ENCODE results near the gene RMP24.

The RMP24 gene

DNA sequence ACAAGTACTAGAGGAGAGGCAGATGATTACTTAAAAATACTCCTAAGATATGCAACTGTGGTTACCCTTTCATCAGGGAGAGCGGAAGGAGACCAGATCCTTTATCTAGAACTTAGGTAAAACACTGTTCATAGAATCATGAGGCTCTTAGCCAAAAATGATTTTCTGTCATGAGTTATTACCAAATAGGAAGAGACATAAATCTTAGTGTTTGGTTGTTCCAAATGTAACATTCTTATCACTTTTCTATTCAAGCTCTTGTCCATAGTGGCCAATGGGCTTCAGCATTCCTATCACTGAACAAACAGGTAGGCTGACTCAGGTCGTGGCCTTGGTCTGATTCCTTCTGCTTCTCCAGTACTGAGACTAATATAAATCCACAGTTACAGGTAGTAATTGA, 56.4 kb downstream of the RMP24 start:
- H3K9me3 ChIP-seq (ENCODE audit: control insufficient read depth, insufficient read depth, low read depth, low read length) = no peaks in the 10 kb centered on the region
- no peak overlapping the region for H3K9ac ChIP-seq (ENCODE audit: low read length)
- peaks cover 82% of the 10 kb centered on the region for H3K36me3 ChIP-seq (ENCODE audit: control insufficient read depth, insufficient read depth, low read length)
- no peaks in the 10 kb centered on the region for H3K4me1 ChIP-seq (ENCODE audit: control insufficient read depth, insufficient read depth, low read length)
- no peak overlapping the region for H3K4me3 ChIP-seq (ENCODE audit: low read depth, low read length)
- no peaks in the 10 kb centered on the region for H3K27me3 ChIP-seq (ENCODE audit: control insufficient read depth, insufficient read depth, low read length)
- no peak overlapping the region for H3K27ac ChIP-seq (ENCODE audit: low read depth, low read length)
